ENCODE measurements around the gene SUGCT. TPM values are rescaled to one million over a fixed set of nuclear protein-coding genes. Genes with fewer than 3 reads are reported as not detected.

Gene SUGCT
- total and polyA plus RNA-seq, 2 of the 13 experiments (the other 11 are each of a cell fraction or from before 2014, with no cell fraction given), result 10.1 to 22.2 TPM

DNA sequence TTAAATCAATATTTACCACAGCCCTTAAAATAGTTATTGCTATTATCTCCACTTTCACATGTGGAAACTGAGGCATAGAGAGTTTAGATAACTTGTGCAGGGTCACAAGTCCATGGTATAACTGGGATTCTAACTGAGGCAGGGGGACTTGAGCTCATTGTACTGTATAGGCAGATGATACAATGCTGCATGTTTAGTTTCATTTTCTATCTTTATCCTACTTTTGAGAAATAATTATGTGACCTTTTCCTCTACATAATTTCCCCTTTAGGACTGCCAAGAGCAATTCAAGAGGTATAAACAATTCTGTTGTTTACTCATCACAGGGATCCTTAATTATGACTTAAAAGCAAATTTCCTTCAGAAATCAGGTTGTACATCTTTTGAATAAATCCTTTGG, 193.1 kb downstream of the SUGCT start:
- ChIA-PET CTCF (ENCODE audit: low intra/inter-chr PET ratio, low total read pairs) (no interaction called here), POLR2A (no interaction called here)
- no peak overlapping the region for H3K4me2 ChIP-seq (ENCODE audit: low read depth, low read length)
- DNase-seq (ENCODE audit: low spot score) (no peak), FAIRE-seq (no peak), ATAC-seq (no peak)
- no peaks in the 10 kb centered on the region for H3K4me1 ChIP-seq (ENCODE audit: insufficient read depth, low read length)
- no peak overlapping the region for H3K9ac ChIP-seq (ENCODE audit: insufficient read depth, low read depth, low read length)
- intact Hi-C loops (cut with micrococcal nuclease; ENCODE audit: unreplicated experiment), result no loop called here
- BruUV-seq (replicated peaks), result no TSS peak
- H4K20me1 ChIP-seq (ENCODE audit: insufficient read depth, low read length), result no peaks in the 10 kb centered on the region
- H3K9me3 ChIP-seq (ENCODE audit: low read length), result no peaks in the 10 kb centered on the region
- no peak overlapping the region for H3K27ac ChIP-seq (ENCODE audit: extremely low read length, insufficient read depth, low read length)
- H3K4me3 ChIP-seq (replicated peaks in 1 of 3; ENCODE audit: insufficient read depth in 1 of 3, low read depth in 2 of 3, low read length in 3 of 3), result no peak overlapping the region
- H2AFZ ChIP-seq (ENCODE audit: low read length), result no peak overlapping the region
- no peaks in the 10 kb centered on the region for H3K27me3 ChIP-seq (ENCODE audit: control insufficient read depth in 1 of 2, insufficient read depth in 2 of 2, low read length in 2 of 2)
- H3K36me3 ChIP-seq (replicated peaks in 1 of 2; ENCODE audit: control insufficient read depth in 1 of 2, insufficient read depth in 2 of 2, low read length in 2 of 2), result no peaks in the 10 kb centered on the region
- in situ Hi-C loops (cut with HindIII; ENCODE audit: extremely low pct_ligation_motif_present, low pct_unique_long_range_greater_than_20kb), result loop anchor here (5.0 to 10.0 kb wide), 2 partner anchors 279 to 1377 kb away; partner anchors contain the start of gene INHBA
- no peaks in the 10 kb centered on the region for H3K79me2 ChIP-seq (ENCODE audit: insufficient read depth, low read length)
- TF ChIP-seq RORA (CRISPR knock-in tag; IDR thresholded peaks at IDR 0.05), result no peak
- no peak for TF ChIP-seq ETV5 (CRISPR knock-in tag; IDR thresholded peaks at IDR 0.05; ENCODE audit: borderline replicate concordance)
- TF ChIP-seq GABPA (IDR thresholded peaks at IDR 0.05; ENCODE audit: low read depth, low read length), result no peak
- no peak for TF ChIP-seq GABPA (CRISPR knock-in tag; IDR thresholded peaks at IDR 0.05; ENCODE audit: low read depth)
- TF ChIP-seq ZMAT3 (CRISPR knock-in tag; conservative IDR thresholded peaks at IDR 0.05), result no peak
- no peak for TF ChIP-seq EED (CRISPR knock-in tag; IDR thresholded peaks at IDR 0.05)
- TF ChIP-seq ZNF770 (CRISPR knock-in tag; IDR thresholded peaks at IDR 0.05), result no peak
- TF ChIP-seq TIGD3 (CRISPR knock-in tag; IDR thresholded peaks at IDR 0.05; ENCODE audit: borderline replicate concordance), result no peak
- no peak for TF ChIP-seq ZNF776 (CRISPR knock-in tag; IDR thresholded peaks at IDR 0.05)
- TF ChIP-seq, protein P1, sequence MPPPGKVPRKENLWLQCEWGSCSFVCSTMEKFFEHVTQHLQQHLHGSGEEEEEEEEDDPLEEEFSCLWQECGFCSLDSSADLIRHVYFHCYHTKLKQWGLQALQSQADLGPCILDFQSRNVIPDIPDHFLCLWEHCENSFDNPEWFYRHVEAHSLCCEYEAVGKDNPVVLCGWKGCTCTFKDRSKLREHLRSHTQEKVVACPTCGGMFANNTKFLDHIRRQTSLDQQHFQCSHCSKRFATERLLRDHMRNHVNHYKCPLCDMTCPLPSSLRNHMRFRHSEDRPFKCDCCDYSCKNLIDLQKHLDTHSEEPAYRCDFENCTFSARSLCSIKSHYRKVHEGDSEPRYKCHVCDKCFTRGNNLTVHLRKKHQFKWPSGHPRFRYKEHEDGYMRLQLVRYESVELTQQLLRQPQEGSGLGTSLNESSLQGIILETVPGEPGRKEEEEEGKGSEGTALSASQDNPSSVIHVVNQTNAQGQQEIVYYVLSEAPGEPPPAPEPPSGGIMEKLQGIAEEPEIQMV (CRISPR knock-in tag; IDR thresholded peaks at IDR 0.05; ENCODE audit: low read depth), result no peak
- TF ChIP-seq ZNF780A (CRISPR knock-in tag; IDR thresholded peaks at IDR 0.05), result no peak
- TF ChIP-seq ATAD3A (CRISPR knock-in tag; IDR thresholded peaks at IDR 0.05), result no peak
- no peak for TF ChIP-seq RFX1 (IDR thresholded peaks at IDR 0.05)
- no peak for TF ChIP-seq ZNF382 (CRISPR knock-in tag; IDR thresholded peaks at IDR 0.05; ENCODE audit: borderline replicate concordance)
- TF ChIP-seq, protein P2, sequence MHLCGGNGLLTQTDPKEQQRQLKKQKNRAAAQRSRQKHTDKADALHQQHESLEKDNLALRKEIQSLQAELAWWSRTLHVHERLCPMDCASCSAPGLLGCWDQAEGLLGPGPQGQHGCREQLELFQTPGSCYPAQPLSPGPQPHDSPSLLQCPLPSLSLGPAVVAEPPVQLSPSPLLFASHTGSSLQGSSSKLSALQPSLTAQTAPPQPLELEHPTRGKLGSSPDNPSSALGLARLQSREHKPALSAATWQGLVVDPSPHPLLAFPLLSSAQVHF (CRISPR knock-in tag; IDR thresholded peaks at IDR 0.05), result no peak
- TF ChIP-seq, protein P3, sequence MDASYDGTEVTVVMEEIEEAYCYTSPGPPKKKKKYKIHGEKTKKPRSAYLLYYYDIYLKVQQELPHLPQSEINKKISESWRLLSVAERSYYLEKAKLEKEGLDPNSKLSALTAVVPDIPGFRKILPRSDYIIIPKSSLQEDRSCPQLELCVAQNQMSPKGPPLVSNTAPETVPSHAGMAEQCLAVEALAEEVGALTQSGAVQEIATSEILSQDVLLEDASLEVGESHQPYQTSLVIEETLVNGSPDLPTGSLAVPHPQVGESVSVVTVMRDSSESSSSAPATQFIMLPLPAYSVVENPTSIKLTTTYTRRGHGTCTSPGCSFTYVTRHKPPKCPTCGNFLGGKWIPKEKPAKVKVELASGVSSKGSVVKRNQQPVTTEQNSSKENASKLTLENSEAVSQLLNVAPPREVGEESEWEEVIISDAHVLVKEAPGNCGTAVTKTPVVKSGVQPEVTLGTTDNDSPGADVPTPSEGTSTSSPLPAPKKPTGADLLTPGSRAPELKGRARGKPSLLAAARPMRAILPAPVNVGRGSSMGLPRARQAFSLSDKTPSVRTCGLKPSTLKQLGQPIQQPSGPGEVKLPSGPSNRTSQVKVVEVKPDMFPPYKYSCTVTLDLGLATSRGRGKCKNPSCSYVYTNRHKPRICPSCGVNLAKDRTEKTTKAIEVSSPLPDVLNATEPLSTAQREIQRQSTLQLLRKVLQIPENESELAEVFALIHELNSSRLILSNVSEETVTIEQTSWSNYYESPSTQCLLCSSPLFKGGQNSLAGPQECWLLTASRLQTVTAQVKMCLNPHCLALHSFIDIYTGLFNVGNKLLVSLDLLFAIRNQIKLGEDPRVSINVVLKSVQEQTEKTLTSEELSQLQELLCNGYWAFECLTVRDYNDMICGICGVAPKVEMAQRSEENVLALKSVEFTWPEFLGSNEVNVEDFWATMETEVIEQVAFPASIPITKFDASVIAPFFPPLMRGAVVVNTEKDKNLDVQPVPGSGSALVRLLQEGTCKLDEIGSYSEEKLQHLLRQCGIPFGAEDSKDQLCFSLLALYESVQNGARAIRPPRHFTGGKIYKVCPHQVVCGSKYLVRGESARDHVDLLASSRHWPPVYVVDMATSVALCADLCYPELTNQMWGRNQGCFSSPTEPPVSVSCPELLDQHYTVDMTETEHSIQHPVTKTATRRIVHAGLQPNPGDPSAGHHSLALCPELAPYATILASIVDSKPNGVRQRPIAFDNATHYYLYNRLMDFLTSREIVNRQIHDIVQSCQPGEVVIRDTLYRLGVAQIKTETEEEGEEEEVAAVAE (CRISPR knock-in tag; IDR thresholded peaks at IDR 0.05; ENCODE audit: borderline replicate concordance), result no peak
- no peak for TF ChIP-seq ZNF782 (CRISPR knock-in tag; IDR thresholded peaks at IDR 0.05; ENCODE audit: borderline replicate concordance)
